ENCODE data around the gene HTR7.

GRCh38 chr10:90847436-90847835 lies 10.4 kb downstream of the HTR7 start:
- no peak for TF ChIP-seq CTCF (IDR thresholded peaks at IDR 0.05)
- TF ChIP-seq POLR2A (IDR thresholded peaks at IDR 0.05), result no peak

Measured in body of pancreas (tissue), 4 donors.